Measurements from ENCODE around the gene EIF1AD.

EIF1AD gene

GRCh38 chr11:66007201-66007634 lies 5.3 kb upstream of the EIF1AD start:
- Histone ChIP-seq H3K4me3 (no peak overlapping the region), H3K27ac (no peak overlapping the region)
- no peak for DNase-seq (ENCODE audit: low spot score)
- TF ChIP-seq CTCF (IDR thresholded peaks at IDR 0.05): no peak

- H3K27ac ChIP-seq: no peak overlapping the region
- DNase-seq (ENCODE audit: low spot score): no peak
Observed at GRCh38 chr11:66006891-66007176, 4.9 kb upstream of the EIF1AD start.

GRCh38 chr11:66006134-66006890 lies 4.4 kb upstream of the EIF1AD start:
- no peak for TF ChIP-seq CTCF (IDR thresholded peaks at IDR 0.05)
- Histone ChIP-seq H3K4me3 (no peak overlapping the region), H3K27ac (no peak overlapping the region)
- DNase-seq (ENCODE audit: low spot score): no peak

More at GRCh38 chr11:66006891-66007176, 4.9 kb upstream of the EIF1AD start:
- no peak overlapping the region for H3K4me3 ChIP-seq
- no peak for TF ChIP-seq CTCF (IDR thresholded peaks at IDR 0.05)

GRCh38 chr11:66004186-66004585 lies 2.2 kb upstream of the EIF1AD start:
- H3K4me3 ChIP-seq: no peak overlapping the region
- no peak for TF ChIP-seq CTCF (IDR thresholded peaks at IDR 0.05)
- H3K27ac ChIP-seq: peak overlapping the region in 1 of 2 donors; percentile 36
- no peak for DNase-seq (ENCODE audit: low spot score)

- TF ChIP-seq CTCF (IDR thresholded peaks at IDR 0.05): no peak
- H3K4me3 ChIP-seq: peak overlapping the region; percentile 88
- H3K27ac ChIP-seq: peak overlapping the region; percentile 85 to 94
- no peak for DNase-seq (ENCODE audit: low spot score)
Observed at GRCh38 chr11:66003291-66003690, 1.3 kb upstream of the EIF1AD start.

- Histone ChIP-seq H3K27ac (peak overlapping the region; percentile 85 to 94), H3K4me3 (peak overlapping the region; percentile 88)
- peak; percentile 79 for DNase-seq (ENCODE audit: low spot score)
- no peak for TF ChIP-seq CTCF (IDR thresholded peaks at IDR 0.05)
Observed at GRCh38 chr11:66002648-66003225, 780 bp upstream of the EIF1AD start.

GRCh38 chr11:65997286-65997685 lies 4.7 kb downstream of the EIF1AD start:
- H3K27ac ChIP-seq: no peak overlapping the region
- no peak for TF ChIP-seq CTCF (IDR thresholded peaks at IDR 0.05)
- DNase-seq (ENCODE audit: low spot score): no peak
- H3K4me3 ChIP-seq: no peak overlapping the region
